CD14-positive monocyte (primary cell): ENCODE data around the gene GRK7. TPM values are rescaled to one million over a fixed set of nuclear protein-coding genes. Genes with fewer than 3 reads are reported as not detected.

Experiments
- DNase-seq, 3 donors: peaks; one replicate each; pipeline ENCODE4 v3.0.0-alpha.2; 2011 to 2022
- H2AFZ ChIP-seq: 2 replicates; pipeline ENCODE4 v1.6.0; 2012; ENCODE audit warnings: mild to moderate bottlenecking, low read depth, low read length, inconsistent platforms; ENCODE audit not compliant: insufficient read depth, poor library complexity, severe bottlenecking
- H3K27ac ChIP-seq, 2 donors: 1 replicate in 1 of 2; 2 replicates in 1 of 2; pipeline ENCODE4 v1.5.1; 2012 to 2013; ENCODE audit warnings: low read length in 2 of 2, control low read depth in 1 of 2, inconsistent platforms in 1 of 2, low read depth in 1 of 2, mild to moderate bottlenecking in 1 of 2
- H3K27me3 ChIP-seq, 2 donors: one replicate each; pipeline versions ENCODE4 v1.6.0 to v1.6.1; 2011 to 2013; ENCODE audit warnings: low read length in 2 of 2; ENCODE audit not compliant: control insufficient read depth in 2 of 2, insufficient read depth in 2 of 2
- H3K36me3 ChIP-seq, 2 donors: replicated peaks in 1 of 2; 1 replicate in 1 of 2; 2 replicates in 1 of 2; pipeline versions ENCODE4 v1.5.1 to v1.6.1; 2012 to 2013; ENCODE audit warnings: low read length in 2 of 2, control low read depth in 1 of 2, inconsistent platforms in 1 of 2, mild to moderate bottlenecking in 1 of 2; ENCODE audit not compliant: insufficient read depth in 2 of 2, control insufficient read depth in 1 of 2
- H3K4me1 ChIP-seq, 2 donors: 1 replicate in 1 of 2; 2 replicates in 1 of 2; pipeline versions ENCODE4 v1.5.1 to v1.6.1; 2012 to 2013; ENCODE audit warnings: low read length in 2 of 2, control low read depth in 1 of 2, inconsistent platforms in 1 of 2, mild to moderate bottlenecking in 1 of 2, moderate library complexity in 1 of 2; ENCODE audit not compliant: insufficient read depth in 2 of 2, control insufficient read depth in 1 of 2
- H3K4me2 ChIP-seq: replicated peaks from 2 replicates; pipeline ENCODE3; 2012; ENCODE audit warnings: low read length, moderate library complexity, mild to moderate bottlenecking; ENCODE audit not compliant: poor library complexity, severe bottlenecking; ENCODE audit errors: extremely low read depth
- H3K4me3 ChIP-seq, 3 experiments: fragments of 200-600 bp in 1 of 3; sonication (generic) in 1 of 3; replicated peaks in 1 of 3; 1 replicate in 2 of 3; 2 replicates in 1 of 3; pipeline ENCODE4 v1.5.1; 2011 to 2013; ENCODE audit warnings: low read length in 3 of 3, mild to moderate bottlenecking in 3 of 3, control low read depth in 2 of 3, low read depth in 2 of 3, inconsistent platforms in 1 of 3, moderate library complexity in 1 of 3
- H3K79me2 ChIP-seq: 2 replicates; pipeline ENCODE4 v1.6.0; 2012; ENCODE audit warnings: mild to moderate bottlenecking, control low read depth, inconsistent platforms, low read length, moderate library complexity; ENCODE audit not compliant: insufficient read depth
- H3K9ac ChIP-seq: 2 replicates; pipeline ENCODE4 v1.6.0; 2017; ENCODE audit warnings: low read length, mild to moderate bottlenecking; ENCODE audit not compliant: insufficient read depth, poor library complexity, severe bottlenecking
- H3K9me3 ChIP-seq, 2 donors: replicated peaks in 1 of 2; 1 replicate in 1 of 2; 2 replicates in 1 of 2; pipeline versions ENCODE4 v1.5.1 to v1.6.1; 2012 to 2013; ENCODE audit warnings: low read length in 2 of 2, control low read depth in 1 of 2; ENCODE audit not compliant: control insufficient read depth in 1 of 2, insufficient read depth in 1 of 2
- H4K20me1 ChIP-seq: 2 replicates; pipeline ENCODE4 v1.6.0; 2012; ENCODE audit warnings: mild to moderate bottlenecking, low read length, control low read depth, moderate library complexity; ENCODE audit not compliant: insufficient read depth
- H3K27ac Mint-ChIP-seq, 7 donors: one replicate each; pipeline ENCODE4 v1.8.0; 2020; ENCODE audit warnings: mild to moderate bottlenecking in 7 of 7, mixed read lengths in 7 of 7, moderate library complexity in 6 of 7, inconsistent platforms in 2 of 7
- H3K27me3 Mint-ChIP-seq, 3 donors: one replicate each; pipeline ENCODE4 v1.8.0; 2021 to 2022; ENCODE audit warnings: low read depth in 3 of 3, mild to moderate bottlenecking in 3 of 3, mixed read lengths in 3 of 3, moderate library complexity in 3 of 3, inconsistent platforms in 1 of 3
- H3K36me3 Mint-ChIP-seq, 2 donors: one replicate each; pipeline ENCODE4 v1.8.0; 2020; ENCODE audit warnings: mixed read lengths in 2 of 2, inconsistent platforms in 1 of 2, mild to moderate bottlenecking in 1 of 2
- H3K4me1 Mint-ChIP-seq: one replicate; pipeline ENCODE4 v1.8.0; 2020; ENCODE audit warnings: mild to moderate bottlenecking, mixed read lengths
- H3K4me3 Mint-ChIP-seq, 2 donors: one replicate each; pipeline ENCODE4 v1.8.0; 2020; ENCODE audit warnings: mild to moderate bottlenecking in 2 of 2, mixed read lengths in 2 of 2, moderate library complexity in 1 of 2
- H3K9me3 Mint-ChIP-seq, 7 donors: one replicate each; pipeline ENCODE4 v1.8.0; 2020 to 2022; ENCODE audit warnings: mixed read lengths in 7 of 7, mild to moderate bottlenecking in 6 of 7, moderate library complexity in 6 of 7, inconsistent platforms in 2 of 7
- CTCF ChIP-seq: fragments of 200-600 bp; IDR thresholded peaks from one replicate; pipeline ENCODE4 v1.8.0; 2022; ENCODE audit warnings: antibody characterized with exemption, mild to moderate bottlenecking
- WGBS: methylation state at CpG from one replicate; pipeline ENCODE4 v1.1.5; 2013; ENCODE audit warnings: missing lambda C conversion rate; ENCODE audit not compliant: insufficient coverage; 5-methylcytosine and 5-hydroxymethylcytosine counted together
- intact Hi-C, 2 donors: fragments of 100-400 bp; cut with micrococcal nuclease; formaldehyde crosslinking; loops; one replicate each; pipeline versions ENCODE4 v1.15.0 to v1.15.1; 2023
- polyA plus RNA-seq, 3 donors: library from polyadenylated mRNA; depleted of rRNA in 1 of 3; unstranded in 2 of 3; stranded (reverse) in 1 of 3; fragments of 300-500 nt in 2 of 3; fragments of >200 nt in 1 of 3; fragmentation: Illumina TruSeq in 2 of 3; gene quantifications; 1 replicate in 2 of 3; 2 replicates in 1 of 3; pipeline ENCODE4 v1.2.3, GENCODE V29; 2012 to 2021

GRK7 gene
- polyA plus RNA-seq, 3 donors, result 0.04 to 0.07 TPM; not detected in 1

DNA sequence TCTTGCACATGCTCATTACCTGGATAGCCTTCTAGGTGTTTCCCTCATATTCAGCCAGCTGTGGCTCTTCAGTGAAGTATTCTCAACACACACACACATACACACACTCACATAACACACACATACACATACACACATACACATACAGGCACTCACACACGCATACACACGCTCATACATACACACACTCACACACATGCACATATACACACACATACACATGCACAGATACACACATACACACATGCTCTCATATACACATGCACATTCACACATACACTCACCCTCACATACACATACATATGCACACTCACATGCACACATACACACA lies 41.2 kb downstream of the GRK7 start:
- no peak overlapping the region for H3K4me3 ChIP-seq
- no peaks in the 10 kb centered on the region for H4K20me1 ChIP-seq
- no peak overlapping the region for H3K4me2 ChIP-seq
- H3K27ac Mint-ChIP-seq, result no peak overlapping the region
- no peaks in the 10 kb centered on the region for H3K36me3 ChIP-seq
- TF ChIP-seq CTCF, result no peak
- no peak overlapping the region for H3K9ac ChIP-seq
- peaks cover 0 to 3% (median under 1%) of the 10 kb centered on the region in 3 donors for H3K27me3 Mint-ChIP-seq
- DNase-seq, result no peak
- H3K4me1 ChIP-seq, result peaks cover 5 to 8% of the 10 kb centered on the region in 2 donors
- H3K27me3 ChIP-seq, result no peaks in the 10 kb centered on the region
- H3K36me3 Mint-ChIP-seq, result no peaks in the 10 kb centered on the region
- H2AFZ ChIP-seq, result no peak overlapping the region
- no peak overlapping the region for H3K4me3 Mint-ChIP-seq
- 100% methylated on average over 2 of the region's 2 CpGs for WGBS
- no peaks in the 10 kb centered on the region for H3K79me2 ChIP-seq
- intact Hi-C loops, result no loop called here
- peaks cover 0 to 6% (median 0%) of the 10 kb centered on the region in 7 donors for H3K9me3 Mint-ChIP-seq
- peaks cover 12% of the 10 kb centered on the region for H3K4me1 Mint-ChIP-seq
- no peaks in the 10 kb centered on the region for H3K9me3 ChIP-seq
- H3K27ac ChIP-seq, result no peak overlapping the region

DNA sequence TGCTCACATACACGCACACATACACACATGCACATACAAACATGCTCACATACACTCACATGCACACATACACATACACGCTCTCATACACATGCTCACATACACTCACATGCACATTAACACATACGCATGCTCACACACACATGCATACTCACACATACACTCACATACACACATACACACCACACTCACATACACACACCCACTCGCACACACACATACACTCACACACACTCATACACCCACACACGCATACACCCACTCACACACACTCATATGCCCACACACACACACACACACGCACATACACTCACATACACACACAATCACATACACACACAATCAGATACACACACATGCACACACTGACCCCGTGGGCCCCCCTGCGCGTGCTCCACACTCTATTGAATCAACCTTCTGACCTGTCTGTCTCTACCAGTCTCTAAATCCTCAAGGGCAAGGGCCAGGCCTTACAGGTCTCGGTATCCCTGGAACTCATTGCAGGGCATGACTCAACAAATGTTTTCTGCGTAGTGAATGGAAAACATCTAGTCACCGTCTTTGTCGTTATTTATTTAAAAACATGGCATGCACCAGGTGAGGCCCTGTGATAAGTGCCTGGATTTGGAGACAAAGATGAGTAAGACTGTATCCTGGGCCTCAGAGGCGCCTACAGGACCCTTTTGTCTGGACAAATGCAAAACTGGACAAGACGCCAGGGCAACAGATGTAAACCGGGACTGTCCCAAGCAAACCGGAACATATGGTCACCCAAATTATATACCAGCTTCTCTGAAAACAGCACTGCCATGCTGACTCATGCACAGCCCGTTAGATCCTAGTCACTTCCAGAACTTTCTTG lies 41.8 kb downstream of the GRK7 start:
- no peak overlapping the region for H2AFZ ChIP-seq
- H3K4me3 Mint-ChIP-seq, result no peak overlapping the region

More for the DNA sequence above, 41.8 kb downstream of the GRK7 start:
- intact Hi-C loops, result no loop called here
- H3K4me2 ChIP-seq, result no peak overlapping the region
- no peaks in the 10 kb centered on the region for H3K27me3 ChIP-seq
- H3K9ac ChIP-seq, result no peak overlapping the region
- no peak overlapping the region for H3K27ac ChIP-seq
- peaks cover 14% of the 10 kb centered on the region for H3K4me1 Mint-ChIP-seq
- no peaks in the 10 kb centered on the region for H3K36me3 Mint-ChIP-seq
- H3K27me3 Mint-ChIP-seq, result peaks cover 0 to 3% (median 0%) of the 10 kb centered on the region in 3 donors
- no peak overlapping the region for H3K4me3 ChIP-seq
- 92% methylated on average over 16 of the region's 18 CpGs for WGBS
- H3K9me3 ChIP-seq, result no peaks in the 10 kb centered on the region
- H3K36me3 ChIP-seq, result no peaks in the 10 kb centered on the region
- no peaks in the 10 kb centered on the region for H3K79me2 ChIP-seq
- H3K27ac Mint-ChIP-seq, result no peak overlapping the region
- no peak for DNase-seq
- no peak for TF ChIP-seq CTCF
- H3K4me1 ChIP-seq, result peaks cover 5 to 8% of the 10 kb centered on the region in 2 donors
- no peaks in the 10 kb centered on the region for H4K20me1 ChIP-seq
- H3K9me3 Mint-ChIP-seq, result peaks cover 0 to 6% (median 0%) of the 10 kb centered on the region in 7 donors
